Activated CD8-positive, alpha-beta memory T cell treated with anti-CD3 and anti-CD28 coated beads for 36 hours (primary cell): ENCODE results near the gene CAMTA1. TPM values are rescaled to one million over a fixed set of nuclear protein-coding genes. Genes with fewer than 3 reads are reported as not detected.

Source experiments
- CTCF ChIA-PET: fragments of 350-600 bp; sonication (Branson Sonifier 250); formaldehyde crosslinking; loops from one replicate; lab custom pipeline; 2021; ENCODE audit warnings: antibody characterized with exemption; lab: Charles Lee
- POLR2A ChIA-PET: fragments of 350-600 bp; sonication (Branson Sonifier 250); formaldehyde crosslinking; loops from one replicate; lab custom pipeline; 2021; ENCODE audit warnings: antibody characterized with exemption; lab: Charles Lee
- total RNA-seq, 2 experiments: library from RNA; stranded (reverse); gene quantifications; one replicate each; pipeline ENCODE4 v1.2.3, GENCODE V29; 2021

CAMTA1 gene
- total RNA-seq, 2 experiments from 2014 or later: 66.5 to 72.5 TPM

DNA sequence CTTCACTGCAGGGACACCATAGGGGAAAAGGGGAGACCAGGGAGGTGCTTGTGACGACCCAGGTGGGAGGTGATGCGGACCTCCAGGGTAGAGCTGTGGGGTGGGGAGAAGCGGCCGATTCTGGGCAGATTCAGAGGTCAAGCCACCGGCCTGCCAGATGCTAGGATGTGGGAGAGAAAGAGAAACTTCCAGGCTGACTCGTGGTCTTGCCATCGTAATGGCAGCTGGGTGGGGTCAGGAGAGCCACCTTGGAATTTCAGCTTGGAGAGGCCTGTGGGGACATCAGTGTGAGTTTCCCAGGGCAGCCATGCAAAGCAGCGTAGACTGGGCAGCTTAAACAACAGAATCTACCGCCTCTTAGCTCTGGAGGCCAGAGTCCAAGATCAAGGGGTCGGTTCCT is 727.8 kb downstream of the CAMTA1 start:
- CTCF ChIA-PET: no interaction called here

DNA sequence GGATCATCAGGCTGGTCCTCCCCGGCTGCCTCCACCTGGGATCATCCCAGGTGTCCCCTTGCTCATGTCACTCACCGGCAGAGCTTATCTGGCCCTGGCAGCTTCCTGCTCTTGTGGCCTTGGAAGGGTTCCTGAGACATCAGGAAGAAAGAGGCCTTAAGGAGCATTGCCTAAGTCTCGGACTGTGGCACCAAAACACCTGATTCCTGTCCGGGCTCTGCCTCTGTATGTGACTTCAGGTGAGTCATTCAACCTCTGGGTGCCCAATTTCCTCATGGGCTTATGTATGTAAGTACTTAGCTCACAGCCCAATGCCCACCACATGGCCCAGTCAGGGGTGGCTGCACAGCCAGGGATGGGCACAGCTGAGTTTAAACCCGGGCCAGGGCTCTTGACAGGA is 729.9 kb downstream of the CAMTA1 start:
- ChIA-PET POLR2A (no interaction called here), CTCF (no interaction called here)

More for the DNA sequence above, 727.8 kb downstream of the CAMTA1 start:
- POLR2A ChIA-PET: no interaction called here

DNA sequence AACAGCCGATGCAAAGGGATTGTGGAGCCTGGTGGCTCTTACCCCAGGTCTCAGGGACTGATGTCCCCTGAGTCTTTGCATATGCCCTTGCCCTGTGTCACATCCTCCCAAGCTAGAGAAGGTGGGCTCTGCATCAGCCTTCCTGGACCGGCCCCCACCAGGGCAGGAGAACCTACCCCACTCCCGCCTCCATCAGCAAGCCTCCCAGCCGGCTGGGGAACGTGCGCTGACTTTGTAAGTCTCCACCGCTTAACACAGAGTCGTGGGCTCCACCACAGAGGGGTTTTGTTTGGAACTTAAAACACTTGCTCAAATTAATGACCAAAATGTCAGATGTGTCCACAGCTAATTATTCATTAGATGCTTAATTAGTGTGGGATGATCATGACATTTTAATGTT is 730.6 kb downstream of the CAMTA1 start:
- ChIA-PET CTCF (no interaction called here), POLR2A (no interaction called here)

DNA sequence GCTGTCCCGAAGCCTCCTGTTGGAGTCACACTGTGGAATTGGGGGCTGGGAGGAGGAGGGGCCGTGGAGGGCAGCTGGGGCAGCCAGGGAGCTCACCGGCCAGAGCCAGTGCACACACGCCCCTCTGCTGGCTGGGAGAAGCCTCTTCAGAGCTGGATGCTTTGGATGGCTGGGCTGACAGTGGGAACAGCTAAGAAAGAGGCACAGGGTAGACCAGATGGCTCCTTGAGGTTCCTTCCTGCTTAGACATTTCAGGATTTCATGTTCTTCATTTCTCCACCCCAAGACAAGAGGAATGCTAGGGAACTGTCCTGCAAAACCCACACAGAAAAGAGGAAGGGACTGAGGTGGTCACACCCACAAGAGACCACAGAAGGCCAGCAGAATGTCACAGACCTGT is 731.1 kb downstream of the CAMTA1 start:
- ChIA-PET POLR2A (no interaction called here), CTCF (no interaction called here)

DNA sequence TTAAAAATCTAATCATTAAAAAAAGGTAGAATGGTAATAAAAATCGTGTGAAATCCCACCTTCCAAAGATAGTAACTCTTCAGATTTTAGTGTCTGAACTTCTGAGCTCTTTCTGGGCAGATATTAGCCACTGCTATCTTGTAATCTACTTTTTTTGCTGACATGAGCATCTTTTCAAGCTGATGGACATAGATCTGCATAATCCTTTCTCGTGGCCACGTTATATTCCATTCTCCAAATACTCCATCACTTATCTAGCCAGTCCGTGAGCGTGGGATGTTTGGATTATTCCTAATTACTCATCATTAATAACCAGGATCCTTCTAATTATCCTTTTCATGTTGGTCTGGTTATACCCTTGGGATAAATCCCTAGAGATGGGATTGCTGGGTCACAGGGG is 731.7 kb downstream of the CAMTA1 start:
- POLR2A ChIA-PET: no interaction called here
- CTCF ChIA-PET: no interaction called here

DNA sequence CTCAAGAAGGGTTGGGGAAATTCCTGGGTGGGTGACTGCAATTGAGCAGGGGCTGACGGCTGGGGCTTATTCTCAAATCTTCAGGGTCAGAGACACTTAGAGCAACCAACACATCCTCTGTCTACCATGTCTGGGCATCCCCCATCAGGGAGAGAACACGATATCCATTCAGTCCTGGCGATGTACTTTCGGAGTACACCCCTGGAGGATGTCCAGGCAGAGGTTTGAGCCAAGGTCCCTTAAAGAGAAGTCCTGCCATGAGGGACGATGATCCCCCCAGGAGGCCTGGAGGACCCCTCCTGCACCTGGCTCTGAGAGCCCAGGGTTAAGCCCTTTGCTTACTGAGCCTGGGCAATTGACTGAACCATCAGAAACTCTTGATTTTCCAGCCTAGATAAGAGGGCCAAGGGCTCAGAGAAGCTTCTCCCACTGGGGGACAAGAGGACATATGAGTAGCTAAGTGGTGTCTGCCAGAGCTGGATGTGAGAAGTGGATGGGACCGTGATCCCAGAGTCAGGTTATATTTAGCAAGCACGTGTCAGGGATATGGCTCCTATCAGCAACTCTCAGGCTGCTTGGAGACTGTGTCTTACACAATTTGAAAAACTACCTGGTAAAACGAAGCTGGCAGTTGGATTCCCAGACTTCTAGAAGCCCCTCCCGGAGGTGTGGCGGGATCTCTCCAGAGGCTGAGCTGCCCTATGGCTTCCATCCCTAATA is 732.5 kb downstream of the CAMTA1 start:
- POLR2A ChIA-PET: no interaction called here
- CTCF ChIA-PET: no interaction called here

DNA sequence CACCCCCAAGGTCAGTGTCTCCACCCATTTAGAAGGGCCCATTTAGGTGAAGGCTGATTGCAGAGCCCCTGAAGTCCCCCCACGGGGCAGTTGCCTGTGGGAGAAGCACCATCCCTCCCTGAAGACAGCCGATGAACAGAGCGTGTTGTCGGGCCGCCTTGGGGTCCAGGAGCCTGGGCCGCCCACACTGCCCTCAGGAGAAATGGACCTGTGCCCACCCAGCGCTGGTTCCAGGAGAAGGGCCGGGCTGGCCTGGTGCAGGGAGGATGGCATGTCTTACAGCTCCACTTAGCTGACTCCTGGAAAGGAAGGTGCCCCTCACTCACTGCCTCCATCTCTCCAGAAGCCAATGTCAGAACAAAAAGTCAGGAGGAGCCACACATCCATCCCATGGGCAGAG is 733.2 kb downstream of the CAMTA1 start:
- CTCF ChIA-PET: no interaction called here
- POLR2A ChIA-PET: no interaction called here

DNA sequence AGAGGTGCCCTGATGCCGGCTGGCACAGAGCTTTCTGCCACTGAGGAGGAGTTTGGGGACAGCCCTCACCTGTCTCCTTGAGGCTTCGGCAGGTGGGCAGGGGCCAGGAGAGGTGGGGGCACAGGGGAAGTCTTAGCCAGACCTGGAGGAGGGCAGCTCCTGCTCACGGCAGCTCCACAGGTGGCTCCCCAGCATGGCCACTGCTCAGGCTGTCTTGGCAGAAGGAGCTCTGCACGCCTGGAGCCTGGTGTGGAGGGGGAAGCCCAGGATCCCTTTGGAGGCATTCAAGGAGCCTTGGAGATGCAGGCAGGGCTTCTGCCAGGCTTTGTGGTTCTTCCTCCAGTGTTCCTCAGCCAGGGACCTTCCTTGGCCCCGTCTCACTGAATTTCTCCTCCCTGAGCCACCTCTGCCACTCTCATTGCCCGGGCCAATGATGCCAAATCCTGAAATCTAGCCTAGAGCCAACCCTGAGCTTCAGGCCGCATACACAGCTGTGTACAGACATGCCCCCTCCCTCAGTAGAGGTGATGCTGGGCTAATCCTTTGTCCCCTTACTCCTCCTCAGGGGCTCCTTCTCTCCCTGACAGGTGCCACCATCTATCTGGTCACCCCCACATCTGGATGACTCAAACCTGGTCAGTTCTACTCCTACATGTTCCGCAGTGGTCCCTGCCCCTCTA is 734.1 kb downstream of the CAMTA1 start:
- ChIA-PET CTCF (no interaction called here), POLR2A (no interaction called here)

DNA sequence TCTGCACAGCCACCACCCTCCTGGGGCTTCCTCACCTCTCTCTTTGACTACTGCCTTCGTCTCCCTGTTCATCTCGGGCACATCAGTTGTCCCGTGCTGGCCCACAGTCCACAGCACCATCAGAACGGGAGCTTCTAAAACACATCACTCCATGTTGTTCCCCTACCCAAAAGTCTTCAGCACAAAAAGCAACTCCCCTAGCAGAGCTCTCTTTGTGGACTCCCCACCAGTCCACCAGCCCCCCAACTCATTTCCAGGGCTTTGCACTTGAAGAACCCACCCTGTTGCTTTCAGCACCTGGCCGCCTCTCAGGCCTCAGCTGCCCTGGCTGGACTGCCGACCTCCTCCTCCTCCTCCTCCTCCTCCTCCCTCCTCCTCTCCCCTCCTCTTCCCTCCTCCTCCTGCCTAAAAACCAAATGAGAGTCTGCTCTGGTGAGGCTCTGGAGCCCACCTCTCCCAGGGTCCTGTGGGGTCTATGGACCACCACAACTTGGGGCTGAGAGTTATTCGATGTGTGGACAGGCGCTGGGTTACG is 734.7 kb downstream of the CAMTA1 start:
- CTCF ChIA-PET: no interaction called here

DNA sequence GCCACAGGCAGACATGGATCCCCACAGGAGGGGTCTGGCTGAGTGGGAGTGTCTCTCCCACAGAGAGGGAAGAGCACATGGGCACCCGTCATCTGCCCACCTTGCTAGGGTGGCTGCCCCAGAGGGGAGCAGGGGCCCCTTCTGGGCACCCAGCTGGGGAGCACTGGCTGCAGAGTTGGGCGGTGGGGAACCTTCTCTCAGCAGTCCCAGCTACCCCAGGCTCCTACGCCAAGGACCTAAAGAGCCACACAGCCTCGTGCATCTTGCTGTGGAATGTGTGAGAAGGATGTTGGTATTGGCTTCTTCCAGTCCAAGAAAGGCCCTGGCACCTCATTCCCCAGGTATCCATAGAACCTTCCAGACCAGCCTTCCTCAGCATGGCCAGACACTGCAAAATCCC is 735.2 kb downstream of the CAMTA1 start:
- POLR2A ChIA-PET: no interaction called here
- CTCF ChIA-PET: no interaction called here

More for the DNA sequence above, 734.7 kb downstream of the CAMTA1 start:
- POLR2A ChIA-PET: no interaction called here

DNA sequence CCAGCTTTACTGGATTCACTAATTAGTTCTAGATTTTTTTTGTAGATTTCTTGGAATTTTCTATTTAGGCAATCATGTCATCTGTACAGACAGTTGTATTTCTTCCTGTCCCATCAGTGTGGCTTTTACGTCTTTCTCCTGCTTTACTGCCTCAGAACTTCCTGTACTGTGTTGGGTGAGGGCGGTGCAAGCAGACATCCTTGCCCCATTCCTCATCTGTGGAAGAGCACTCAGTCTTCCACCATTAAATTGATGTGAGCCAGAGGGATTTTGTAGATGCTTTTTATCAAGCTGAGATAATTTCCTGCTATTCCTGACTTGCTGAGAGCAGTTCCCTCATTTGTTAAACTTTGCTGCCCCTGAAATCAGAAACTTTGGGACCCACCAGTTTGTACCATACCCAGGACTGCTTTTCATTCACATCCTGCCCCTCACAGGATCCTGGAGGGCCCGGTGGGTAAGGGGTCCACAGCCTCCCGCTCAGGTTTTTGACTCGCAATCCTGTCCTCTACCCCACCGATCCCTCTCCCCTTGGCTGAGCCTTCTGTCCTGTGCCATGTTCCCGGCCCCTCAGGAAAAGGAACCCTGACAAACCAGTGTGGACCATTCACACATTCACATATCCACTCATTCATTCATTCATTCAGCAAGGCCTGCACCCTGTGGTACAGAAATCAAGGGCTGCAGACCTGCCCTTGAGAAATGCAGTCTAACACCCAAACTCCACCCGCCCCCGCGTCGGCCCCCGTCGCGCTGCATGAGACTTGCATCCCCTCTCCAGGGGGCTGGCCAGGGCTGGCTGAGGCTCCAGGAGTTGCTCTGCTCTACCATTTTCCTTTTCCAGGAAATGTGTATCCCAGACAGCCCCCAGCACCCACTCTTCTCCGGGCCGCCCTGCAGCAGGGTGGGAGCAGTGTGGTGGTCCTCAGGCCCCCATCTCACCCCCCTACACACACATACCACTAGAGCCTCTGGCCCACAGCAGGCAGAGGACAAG is 739.4 kb downstream of the CAMTA1 start:
- ChIA-PET CTCF (no interaction called here), POLR2A (no interaction called here)

DNA sequence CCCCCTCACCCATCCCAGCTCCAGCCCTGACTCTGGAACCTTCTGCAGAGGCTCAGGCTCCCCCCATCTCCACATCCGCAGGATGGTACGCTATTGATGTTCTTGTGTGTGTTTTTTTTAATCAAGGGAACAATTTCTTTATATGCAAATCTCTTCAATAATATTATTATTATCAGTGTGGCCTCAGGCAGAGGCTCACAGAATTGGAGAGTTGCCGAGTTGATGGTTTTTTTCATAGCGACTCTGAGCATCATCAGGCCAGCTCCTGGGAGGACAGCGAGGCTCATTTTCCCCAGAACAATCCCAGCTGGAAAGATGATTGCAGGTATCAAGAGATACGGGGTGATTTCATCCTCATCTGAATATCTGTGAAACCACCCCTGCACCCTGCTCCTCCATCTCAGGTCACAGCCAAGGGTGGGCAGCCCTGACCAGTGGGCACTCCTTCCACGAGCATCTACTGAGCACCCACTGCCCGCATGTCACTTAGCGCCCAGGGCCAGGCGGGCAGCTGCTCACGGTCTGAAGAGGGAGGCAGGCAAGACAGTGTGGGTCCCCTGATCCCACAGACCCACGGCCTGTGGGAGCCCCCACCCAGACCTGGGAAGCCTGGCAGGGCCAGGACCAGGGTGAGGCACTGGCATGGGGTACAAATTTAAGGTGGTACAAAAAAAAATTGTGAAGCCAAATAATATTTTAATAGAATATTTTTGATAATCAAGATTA is 740.2 kb downstream of the CAMTA1 start:
- ChIA-PET CTCF (no interaction called here), POLR2A (no interaction called here)

DNA sequence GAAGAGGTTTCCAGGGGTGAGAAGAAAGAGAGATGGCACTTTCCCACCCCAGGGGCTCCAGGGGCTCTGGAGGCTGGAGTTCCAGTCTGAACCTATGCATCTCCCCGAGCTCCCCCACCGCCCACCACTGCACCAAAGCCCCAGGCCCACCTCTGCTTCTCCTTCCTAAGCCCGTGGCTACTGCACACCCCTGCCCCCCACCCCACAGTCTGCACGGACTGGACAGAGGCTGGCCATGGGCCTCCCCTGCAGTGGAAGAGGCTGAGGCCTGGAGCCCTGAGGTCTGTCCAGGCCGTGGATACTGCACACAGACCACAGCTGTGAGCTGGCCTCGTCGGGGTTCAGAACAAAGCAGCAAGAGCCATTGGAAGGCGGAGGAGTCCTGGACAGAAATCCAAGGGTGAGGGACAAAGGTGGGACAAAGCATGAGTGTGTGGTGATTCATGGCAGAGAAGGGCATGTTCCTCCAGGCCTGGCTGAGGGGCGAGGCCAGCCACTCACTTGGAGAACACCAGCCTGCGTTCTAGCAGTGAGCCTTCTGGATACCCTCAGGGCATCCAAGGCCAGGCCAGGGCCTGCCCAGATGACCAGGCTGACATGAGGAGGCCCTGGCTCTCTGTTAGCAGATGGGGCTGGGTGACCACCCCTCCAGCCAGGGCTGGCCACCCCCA is 741.1 kb downstream of the CAMTA1 start:
- CTCF ChIA-PET: no interaction called here
- POLR2A ChIA-PET: no interaction called here

DNA sequence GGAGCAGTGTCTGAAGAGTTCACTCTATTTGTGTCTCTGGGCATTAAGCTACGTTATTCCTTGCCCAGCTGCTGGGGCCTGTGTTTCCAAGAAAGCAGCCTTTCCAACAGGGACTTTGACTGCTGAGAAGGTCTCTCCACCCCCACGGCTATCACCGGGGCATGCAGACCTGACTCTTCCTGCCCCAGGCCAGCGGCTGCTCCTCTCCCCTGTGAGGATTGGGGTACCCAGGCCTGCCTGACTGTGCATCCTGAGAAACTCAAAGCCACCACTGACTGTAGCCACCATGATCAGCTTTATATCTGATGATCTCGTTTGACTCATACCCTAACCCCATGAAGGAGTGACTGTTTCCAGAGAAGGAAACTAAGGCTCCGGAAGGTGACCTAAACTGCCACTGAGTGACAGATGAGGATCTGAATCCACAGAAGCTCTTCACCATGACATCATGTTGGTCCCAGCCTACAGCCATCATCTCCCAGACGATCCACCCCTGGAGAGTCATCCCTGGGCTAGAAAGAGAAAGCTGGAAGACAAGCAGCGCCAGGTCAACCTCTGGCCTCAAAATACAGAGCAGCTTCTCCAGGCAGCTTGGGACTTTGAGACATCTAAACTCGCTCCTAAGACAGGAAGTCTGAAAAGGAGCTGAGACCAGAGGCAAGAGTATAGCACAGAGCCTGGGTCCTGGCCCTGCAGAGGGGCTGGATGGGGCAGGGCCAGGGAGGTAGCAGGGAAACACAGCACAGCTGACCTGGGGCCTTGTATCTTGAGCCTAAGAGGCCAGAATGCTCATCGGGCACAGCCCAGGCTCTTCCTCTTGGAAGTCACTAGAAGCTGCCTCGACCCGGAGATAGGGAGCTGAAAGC is 741.8 kb downstream of the CAMTA1 start:
- CTCF ChIA-PET: no interaction called here
- POLR2A ChIA-PET: no interaction called here

DNA sequence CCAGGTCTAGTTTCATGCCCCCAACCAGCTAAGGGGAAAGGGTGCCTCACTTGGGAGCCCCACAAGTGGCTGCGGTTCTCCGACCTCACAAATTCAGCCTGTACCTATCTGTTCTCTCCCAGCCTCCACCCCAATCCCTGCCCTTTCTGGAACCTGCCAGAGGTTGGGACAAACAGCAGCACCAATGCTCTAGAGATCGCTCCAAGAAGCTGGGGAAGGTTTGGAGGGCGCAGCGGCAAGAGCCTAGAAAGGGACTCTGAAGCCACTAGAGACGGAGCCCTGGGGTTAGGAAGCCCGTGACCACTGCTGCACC is 742.4 kb downstream of the CAMTA1 start:
- CTCF ChIA-PET: interaction anchor here (1.1 kb wide), 1 partner anchor 140 kb away, joined by 4 read pairs; no protein-coding TSS in a partner anchor
- POLR2A ChIA-PET: no interaction called here

DNA sequence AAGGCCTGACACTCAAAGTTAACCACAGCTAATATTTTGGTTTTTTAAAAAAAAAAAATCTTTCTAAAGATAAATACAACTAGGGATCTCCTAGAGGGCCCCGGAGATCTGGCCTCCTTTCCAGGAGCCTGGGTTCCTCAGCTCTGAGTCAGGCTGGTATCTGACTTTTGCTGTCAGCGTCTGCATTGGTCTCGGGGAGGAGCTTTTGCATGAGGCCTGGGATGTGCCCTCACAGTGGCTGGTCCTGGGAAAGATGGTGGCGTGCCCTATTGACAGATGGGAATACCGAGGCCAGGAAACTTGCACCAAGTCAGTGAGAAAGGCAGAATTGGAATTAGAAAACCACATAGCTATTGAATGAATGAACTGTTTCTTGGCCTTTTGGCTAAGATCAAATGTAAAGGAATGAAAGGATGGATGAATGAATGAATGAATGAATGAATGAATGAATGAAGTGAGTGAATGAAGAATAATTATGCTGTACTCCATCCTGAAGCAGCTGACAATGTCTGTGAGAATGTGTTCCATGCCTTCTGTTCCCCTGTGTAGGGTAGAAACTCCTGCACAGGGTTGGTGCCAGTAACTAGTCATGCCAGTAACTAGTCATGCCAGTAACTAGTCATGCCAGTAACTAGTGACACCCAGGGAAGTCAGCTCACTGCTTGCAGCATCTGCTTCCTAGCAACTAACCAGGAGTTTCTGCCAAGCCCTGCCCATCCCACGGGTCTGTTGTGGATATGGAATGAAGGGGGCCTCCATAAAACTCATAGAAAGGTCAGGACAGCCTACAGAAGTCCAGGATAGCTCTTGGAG is 743.3 kb downstream of the CAMTA1 start:
- POLR2A ChIA-PET: no interaction called here
- CTCF ChIA-PET: interaction anchor here (1.1 kb wide), 1 partner anchor 139 kb away, joined by 4 read pairs; no protein-coding TSS in a partner anchor

DNA sequence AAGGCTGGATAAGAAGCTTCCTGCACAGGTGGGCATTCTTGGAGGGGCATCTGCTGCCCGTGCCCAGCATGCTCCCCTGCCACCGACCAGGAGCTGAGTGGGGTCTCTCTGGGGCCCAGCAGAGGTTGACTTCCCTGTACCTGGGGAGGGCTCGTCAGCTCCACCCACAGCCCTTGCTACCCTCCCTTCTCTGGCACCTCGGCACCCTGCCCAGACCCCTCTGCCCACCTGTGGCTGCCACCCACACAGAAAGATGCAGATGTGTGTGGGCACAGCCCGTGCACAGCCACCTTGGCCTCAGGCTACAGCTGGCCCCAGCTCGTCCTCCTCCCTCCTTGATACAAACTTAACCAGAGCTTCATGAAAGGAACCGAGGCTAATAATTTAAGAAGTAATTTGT is 744.7 kb downstream of the CAMTA1 start:
- POLR2A ChIA-PET: no interaction called here

More for the DNA sequence above, 744.7 kb downstream of the CAMTA1 start:
- CTCF ChIA-PET: interaction anchor here (1.1 kb wide), 1 partner anchor 20 kb away, joined by 3 read pairs; no protein-coding TSS in a partner anchor
